CD4-positive, alpha-beta T cell treated with Interleukin-15 for 1 hour (primary cell): ENCODE measurements around the gene MMP24OS.

ENCODE experiments used
- DNase-seq: peaks from one replicate; pipeline ENCODE4 v3.0.0-alpha.2; 2020

The MMP24OS gene

GRCh38 chr20:35290186-35290886 is 12.4 kb upstream of the MMP24OS start:
- no peak for DNase-seq

DNA sequence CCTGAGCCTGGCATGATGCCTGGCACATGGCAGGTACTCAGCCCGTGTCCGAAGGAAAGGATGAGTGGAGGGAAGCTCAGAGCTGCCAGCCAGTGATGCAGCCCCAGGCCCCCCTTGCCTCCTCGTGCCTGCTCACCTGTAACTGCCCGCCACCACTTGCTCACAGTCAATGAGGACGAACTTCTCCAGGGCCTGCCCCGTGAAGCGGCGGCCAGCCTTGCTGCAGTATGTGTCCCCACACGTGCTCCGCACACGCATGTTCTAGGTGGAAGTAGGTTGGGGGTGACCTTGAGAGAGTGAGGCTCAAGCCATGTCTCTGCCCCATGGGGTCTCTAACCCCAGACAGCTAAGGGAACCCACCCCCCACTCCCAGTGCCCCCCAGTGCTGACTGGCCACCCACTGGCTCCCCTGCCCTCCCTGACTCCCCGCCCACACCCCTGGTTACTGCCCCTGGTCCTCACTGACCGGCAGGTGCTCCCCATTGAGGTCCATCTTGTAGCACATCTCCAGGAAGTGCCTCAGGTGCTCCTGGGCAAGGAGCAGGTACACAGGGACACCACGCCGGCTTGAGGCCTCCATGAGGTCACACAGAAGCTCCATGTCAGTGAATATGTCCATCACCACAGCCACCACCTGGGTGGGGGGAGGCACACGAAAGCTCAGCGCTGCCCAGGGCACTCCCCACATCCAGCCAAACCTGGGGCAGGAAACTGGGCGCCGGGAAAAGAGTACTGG is 10.6 kb upstream of the MMP24OS start:
- DNase-seq: no peak

DNA sequence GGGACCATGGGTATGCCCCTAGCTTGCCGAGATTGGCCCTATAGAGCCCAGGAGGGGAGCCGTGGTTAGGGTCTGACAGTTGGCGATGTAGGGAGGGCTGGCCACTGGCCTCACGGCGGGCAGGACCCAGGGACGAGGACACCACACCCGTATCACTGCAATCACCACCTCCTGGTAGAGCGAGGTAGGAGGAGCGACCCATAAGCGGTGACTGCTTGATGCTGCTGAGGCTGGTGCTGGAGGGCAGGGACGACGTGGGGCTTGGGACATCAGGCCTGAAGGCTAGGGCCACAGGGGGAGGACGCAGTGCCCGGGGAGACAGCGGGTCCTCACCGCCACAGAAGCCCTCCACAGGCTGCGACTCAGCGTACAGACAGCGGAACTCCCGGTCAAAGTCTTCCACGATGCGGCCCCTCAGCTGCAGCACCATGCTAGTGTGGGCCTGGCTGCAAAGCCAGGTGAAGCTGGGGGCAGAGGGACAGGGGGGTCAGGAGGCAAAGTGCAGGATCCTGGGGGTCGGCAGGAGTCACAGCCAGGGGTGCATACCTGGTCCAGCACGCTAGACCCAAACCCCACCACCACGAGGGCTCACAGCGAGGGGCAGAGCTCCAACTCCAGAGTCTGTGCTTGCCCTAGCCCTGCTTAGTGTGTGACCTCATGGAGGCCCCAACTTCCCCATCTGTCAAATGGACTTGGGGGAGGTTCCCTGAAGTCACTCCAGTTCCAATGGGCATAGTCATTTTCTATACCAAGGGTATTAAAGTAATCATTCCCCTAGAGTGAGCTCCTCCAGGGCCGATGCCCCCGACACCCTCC is 9.8 kb upstream of the MMP24OS start:
- DNase-seq: no peak

DNA sequence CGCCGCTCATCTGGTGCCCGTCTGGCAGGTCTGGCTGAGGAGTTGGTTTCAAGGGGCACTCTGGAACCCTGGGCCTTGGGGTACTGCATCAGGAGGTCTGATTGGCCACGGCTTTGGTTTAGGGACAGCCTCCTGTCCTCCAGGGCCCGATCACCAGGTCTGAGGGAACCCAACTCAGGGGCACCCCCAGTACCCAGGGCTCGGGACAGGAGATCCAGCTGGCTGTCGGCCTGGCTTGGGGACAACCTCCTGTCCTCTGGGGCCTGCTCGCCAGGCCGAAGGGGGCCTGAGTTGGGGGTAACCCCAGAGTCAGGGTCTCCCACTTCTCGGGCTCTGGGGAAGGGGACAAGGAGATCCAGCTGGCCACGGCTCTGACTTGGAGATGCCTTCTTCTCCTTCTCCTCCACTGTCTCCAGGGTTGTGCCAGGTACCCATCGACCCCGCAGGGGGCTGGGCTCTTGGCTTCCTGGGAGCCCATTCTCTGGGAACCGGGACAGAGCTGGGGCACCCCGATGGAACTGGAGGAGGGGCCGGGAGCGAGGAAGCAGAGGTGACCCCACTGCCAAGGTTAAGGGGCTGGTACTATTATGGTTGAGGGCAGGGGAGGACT is 9.1 kb upstream of the MMP24OS start:
- DNase-seq: no peak

DNA sequence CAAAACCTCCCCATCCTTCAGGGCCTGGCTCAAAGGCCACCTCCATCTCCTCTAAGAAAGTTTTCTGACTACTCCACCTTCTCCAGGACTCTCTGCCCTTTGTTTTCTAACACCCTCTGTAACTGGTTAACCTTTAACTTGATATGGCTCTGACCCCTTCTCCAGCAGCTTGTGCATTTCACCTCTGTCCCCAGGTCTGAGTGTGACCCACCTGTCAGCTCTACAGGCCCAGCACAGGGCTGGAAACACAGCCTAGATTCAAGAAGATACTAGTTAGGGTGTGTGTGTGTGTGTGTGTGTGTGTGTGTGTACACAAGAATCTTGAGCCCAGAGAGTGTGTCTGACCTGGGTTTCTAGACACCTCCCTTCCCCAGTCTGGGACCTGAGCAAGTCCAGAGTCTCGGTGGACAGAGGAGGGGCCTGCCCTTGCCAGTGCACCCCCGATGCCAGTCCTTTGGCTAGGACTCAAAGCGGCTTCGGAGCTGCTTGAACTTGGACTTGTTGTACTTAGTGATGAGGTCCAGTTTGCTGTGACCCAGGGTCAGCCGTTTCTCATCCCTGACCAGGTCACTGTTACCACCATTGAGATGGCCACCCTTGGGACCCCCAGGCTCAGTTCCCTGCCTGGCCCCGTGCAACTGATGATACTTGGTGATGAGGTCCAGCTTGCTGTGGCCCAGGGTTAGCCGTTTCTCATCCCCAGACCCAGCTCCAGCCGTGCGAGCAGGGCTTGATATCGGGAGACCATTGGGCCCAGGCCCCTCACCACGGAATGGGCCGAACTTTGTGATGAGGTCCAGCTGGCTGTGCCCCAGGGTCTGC is 8.4 kb upstream of the MMP24OS start:
- no peak for DNase-seq

DNA sequence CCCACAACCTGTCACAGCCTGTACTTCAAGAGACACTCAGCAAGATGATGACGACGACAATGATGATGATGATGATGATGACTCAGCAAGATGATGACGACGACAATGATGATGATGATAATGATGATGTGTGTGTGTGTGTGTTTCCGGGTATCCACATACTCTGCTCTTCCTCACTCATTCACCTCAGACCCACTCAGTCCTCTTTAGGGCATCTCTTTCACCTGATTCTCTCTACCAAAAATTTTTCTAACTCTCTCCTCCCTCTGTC is 7.8 kb upstream of the MMP24OS start:
- no peak for DNase-seq

DNA sequence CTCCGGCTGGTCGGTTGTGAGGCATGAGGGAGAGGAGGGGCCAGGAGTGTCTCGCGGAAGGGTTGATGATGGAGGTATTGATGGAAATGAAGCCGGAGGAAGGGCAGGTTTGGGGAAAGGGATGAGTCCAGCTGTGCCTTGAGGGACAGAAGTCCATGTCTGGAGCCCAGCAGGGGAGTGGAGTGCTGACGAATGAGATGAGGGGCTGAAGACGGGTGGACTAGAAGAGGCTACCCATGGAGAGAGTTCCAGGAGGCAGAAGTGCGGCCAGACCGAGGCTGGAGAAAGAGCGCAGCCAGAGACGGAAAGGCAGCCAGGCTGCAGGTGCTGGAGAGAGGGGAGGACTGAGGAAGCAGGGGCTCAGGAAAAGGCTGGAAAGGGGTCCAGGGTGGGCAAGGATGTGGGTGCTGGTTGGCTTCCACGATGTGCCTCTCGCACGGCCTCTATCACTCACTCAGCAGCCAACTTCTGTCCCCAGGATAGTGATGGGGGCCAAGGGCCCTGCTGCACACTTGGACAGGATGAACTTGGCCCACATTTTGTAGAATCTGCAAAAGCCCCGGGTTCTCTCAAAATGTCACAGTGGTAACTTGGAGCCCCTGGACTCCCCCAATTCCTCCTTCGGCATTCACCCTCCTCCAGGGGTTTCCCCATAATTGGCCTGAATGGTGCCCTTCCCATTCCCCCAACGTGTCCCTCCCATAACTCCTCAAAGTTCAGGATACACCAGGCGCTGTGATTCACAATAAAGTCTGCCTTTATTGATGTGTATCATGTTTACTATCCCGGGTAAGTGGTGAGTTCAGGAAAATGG is 7.3 kb upstream of the MMP24OS start:
- DNase-seq: no peak

DNA sequence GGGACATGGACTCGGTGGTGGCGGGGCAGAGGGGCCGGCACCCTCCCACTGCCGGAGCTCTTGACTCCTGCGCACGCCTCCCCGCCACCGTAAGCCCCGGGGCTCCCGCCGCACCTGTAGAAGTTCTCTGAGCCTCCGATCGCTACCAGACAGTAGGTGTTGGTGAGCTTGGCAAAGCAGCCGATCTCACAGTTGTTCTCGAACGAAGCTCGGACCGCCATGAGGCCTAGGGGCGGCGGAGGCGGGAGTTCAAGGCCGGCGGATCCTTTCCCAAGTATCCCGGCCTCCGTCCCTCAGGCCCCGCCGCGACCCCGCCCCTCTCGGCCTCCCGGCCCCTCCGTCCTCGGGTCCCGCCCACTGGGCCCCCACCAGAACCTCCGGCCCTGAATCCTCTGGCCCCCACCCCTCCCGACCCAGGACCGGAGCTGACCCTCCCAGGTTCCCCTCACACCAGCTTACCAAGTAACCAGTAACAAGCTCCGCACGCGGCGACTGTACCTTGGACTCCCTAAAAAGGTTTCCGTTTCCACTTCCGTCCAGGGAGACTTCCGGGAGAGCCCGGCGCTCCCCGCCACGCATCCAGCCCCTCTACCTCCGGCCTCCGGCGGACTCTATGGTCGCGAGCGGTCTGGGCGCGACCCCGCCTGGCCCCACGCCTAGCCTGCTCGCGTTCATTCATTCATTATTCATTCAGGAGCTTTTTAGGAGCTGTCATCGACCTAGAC is 6.5 kb upstream of the MMP24OS start, which contains the start of gene EIF6:
EIF6 (minus strand) TSS at position 506 of the 725 bp plus-strand sequence; CDS start at position 221, 285 bp downstream.
- peak; percentile 80 for DNase-seq

DNA sequence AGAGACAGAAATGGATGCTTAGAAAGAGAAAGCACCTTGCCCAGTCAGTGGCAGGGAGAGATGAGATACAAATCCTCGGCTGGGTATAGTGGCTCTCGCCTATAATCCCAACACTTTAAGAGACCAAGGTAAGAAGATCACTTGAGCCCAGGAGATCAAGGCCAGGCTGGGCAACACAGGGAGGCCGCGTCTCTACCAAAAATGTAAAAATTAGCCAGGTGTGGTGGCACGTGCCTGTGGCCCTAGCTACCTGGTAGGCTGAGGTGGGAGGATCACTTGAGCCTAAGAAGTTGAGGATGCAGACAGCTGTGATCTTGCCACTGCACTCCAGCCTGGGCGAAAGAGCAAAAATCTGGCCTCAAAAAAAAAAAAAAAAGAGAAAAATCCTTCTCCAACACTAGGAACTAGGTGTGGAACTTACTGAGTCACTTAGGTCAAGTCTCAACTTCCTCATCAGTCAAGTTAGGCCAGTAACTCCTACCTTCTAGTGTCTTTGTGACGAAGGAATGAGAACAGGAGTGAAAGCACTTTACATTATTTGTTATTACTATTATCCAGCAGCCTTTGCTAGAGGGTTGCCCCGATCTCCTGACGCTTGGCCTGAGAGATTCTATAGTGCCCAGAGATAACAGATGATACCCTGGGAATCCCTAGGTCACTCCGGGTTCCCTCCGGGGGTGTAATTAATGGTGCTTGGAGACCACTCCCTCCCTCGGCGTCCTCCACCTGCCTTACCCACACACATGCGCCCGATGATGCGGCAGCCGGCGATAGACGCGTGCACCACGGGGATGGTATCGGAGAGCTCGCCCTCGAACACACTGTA is 5.7 kb upstream of the MMP24OS start:
- DNase-seq: peak; percentile 24

- DNase-seq: no peak
Observed at GRCh38 chr20:35281506-35282101, 3.7 kb upstream of the MMP24OS start.

DNA sequence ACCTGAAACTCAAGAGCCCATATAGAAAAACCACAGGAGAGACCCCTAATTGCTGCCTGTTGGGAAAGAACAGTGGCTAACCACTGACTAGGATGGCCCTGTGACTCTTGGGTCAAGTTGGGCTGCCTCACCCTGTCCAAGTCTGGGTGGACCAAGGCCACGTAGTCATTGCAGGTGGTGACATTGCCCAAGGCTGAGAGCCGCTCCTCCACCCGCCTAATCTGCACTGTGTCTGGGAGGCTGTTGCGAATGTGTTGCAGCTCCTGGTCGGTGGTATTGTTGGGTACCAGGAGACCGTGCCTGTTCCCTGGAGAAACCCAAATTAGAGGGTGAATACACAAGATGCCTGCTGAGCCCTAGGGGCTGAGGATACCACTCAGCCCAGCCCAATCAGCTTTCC is 2.6 kb upstream of the MMP24OS start:
- DNase-seq: no peak

- no peak for DNase-seq
Observed at GRCh38 chr20:35279533-35280174, 1.7 kb upstream of the MMP24OS start.

- DNase-seq: no peak
Observed at GRCh38 chr20:35279040-35279439, 1.1 kb upstream of the MMP24OS start.

DNA sequence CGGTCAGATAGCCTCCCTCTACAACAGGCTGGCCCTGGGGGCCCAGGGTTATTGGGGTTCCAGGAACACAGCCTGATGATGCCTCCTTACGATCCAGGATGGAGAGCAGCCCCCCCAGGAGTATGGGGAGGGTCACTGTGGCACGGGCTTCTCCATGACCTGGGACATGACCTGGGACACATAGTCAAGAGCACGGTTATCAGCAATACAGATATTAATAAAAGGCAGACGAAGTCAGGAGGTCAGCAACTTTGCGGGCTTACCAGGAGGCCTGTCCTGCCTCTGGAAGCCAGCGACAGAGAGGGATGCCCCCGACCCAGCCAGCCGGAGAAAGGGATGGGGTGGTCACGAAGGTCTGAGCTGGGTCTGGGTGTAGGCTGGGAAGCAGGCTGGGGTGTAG is 795 bp downstream of the MMP24OS start:
- DNase-seq: no peak

DNA sequence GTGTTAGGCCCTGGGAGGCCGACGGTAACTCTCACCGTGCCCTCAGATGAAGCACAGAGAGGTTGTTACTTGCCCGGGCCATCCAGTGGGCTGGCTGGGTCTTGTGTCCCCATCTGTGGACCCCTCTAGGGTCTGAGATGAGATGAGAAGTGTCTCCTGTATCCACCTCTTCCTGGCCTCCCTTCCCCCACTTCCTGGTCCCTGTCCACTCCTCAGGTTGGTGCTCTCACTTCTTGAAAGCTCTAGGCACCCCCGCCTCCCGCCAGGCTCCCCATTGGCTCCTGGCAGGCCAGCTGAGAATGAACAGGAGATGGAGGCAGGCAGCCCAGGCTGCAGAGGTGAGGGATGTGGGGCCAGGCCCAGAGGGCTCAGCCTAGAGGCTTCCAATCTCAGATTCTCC is 1.5 kb downstream of the MMP24OS start:
- DNase-seq: no peak

DNA sequence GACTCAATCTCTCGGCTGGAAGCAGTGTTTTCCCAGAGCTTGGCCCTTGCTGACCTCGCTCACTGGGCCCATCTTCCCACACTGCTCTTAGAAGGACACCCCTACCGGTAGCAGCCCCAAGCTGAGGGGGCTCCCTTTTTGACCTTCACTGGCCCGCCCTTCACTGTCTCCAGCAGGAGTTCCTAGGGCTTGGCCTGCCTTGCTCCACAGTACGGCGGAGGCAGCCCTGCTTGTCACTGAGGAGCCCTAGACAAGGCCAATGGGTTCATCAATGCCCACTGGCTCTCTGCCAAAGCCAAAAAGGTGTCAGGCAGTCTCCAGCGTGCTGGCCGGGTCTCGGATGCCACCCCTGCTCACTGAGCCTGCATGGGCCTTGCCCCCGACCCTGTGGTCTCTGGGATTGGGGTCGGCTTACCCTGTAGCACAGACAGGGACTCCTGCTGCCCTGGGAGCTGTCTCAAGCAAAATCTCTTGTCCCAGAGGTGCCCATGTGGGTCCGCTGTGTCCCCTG is 2.1 kb downstream of the MMP24OS start:
- DNase-seq: no peak

DNA sequence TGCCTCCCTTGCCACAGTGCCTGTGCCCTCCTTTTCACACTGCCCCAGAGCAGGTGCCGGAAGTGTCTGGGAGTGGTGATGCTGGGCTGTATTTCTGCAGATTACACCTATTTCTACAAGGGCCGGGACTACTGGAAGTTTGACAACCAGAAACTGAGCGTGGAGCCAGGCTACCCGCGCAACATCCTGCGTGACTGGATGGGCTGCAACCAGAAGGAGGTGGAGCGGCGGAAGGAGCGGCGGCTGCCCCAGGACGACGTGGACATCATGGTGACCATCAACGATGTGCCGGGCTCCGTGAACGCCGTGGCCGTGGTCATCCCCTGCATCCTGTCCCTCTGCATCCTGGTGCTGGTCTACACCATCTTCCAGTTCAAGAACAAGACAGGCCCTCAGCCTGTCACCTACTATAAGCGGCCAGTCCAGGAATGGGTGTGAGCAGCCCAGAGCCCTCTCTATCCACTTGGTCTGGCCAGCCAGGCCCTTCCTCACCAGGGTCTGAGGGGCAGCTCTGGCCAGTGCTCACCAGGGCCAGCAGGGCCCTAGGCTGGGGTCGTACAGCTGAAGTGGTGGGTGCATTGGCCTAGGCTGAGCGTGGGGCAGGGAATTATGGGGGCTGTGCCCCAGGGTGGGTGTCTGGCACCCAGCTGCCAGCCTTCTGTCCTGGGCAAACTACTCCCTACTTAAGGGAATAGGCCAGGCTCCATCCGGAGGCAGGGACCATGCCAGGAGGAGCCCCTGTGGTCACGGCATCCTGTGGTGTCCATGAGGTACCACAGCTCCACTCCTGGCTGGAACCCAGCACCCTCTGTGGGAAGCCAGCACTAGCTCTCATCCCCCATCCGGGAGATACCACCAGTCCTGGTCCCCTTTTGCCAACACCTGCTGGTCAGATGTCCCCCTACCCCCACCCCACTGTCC is 3.5 kb downstream of the MMP24OS start:
- DNase-seq: no peak
